Loucy (cell line): ENCODE data around the gene CALHM3.

ENCODE experiments used
- H2AFZ ChIP-seq: fragments of 200-600 bp; sonication (generic); 2 replicates; pipeline ENCODE4 v1.6.0; 2016; ENCODE audit warnings: antibody characterized with exemption, mild to moderate bottlenecking, low read length, moderate library complexity
- H3F3A ChIP-seq: fragments of 200-600 bp; 2 replicates; pipeline ENCODE4 v1.6.0; 2016; ENCODE audit warnings: antibody characterized with exemption, low read depth, mild to moderate bottlenecking
- H3K27me3 ChIP-seq: fragments of 200-600 bp; sonication (generic); 2 replicates; pipeline ENCODE4 v1.6.1; 2014; ENCODE audit warnings: low read length, mild to moderate bottlenecking; ENCODE audit not compliant: insufficient read depth, poor library complexity, severe bottlenecking
- H3K36me3 ChIP-seq: fragments of 200-600 bp; sonication (generic); 2 replicates; pipeline ENCODE4 v1.6.1; 2016; ENCODE audit warnings: low read length; ENCODE audit not compliant: insufficient read depth
- H3K4me1 ChIP-seq: fragments of 200-600 bp; sonication (generic); 2 replicates; pipeline ENCODE4 v1.5.1; 2014; ENCODE audit warnings: low read length, mild to moderate bottlenecking; ENCODE audit not compliant: insufficient read depth, poor library complexity, severe bottlenecking
- H3K4me2 ChIP-seq: fragments of 200-600 bp; sonication (generic); 2 replicates; pipeline ENCODE4 v1.6.0; 2014; ENCODE audit warnings: antibody characterized with exemption, low read length, low read depth, mild to moderate bottlenecking; ENCODE audit not compliant: poor library complexity, severe bottlenecking
- H3K4me3 ChIP-seq: fragments of 200-600 bp; sonication (generic); 2 replicates; pipeline ENCODE4 v1.5.1; 2014; ENCODE audit warnings: low read length, mild to moderate bottlenecking, mixed read lengths; ENCODE audit not compliant: poor library complexity, severe bottlenecking
- H3K79me2 ChIP-seq: fragments of 200-600 bp; sonication (generic); 2 replicates; pipeline ENCODE4 v1.6.1; 2014; ENCODE audit warnings: low read length; ENCODE audit not compliant: insufficient read depth
- H3K9ac ChIP-seq: fragments of 200-600 bp; sonication (generic); 2 replicates; pipeline ENCODE4 v1.6.0; 2014; ENCODE audit warnings: mild to moderate bottlenecking, low read depth, low read length, moderate library complexity; ENCODE audit not compliant: poor library complexity, severe bottlenecking
- H3K9me2 ChIP-seq: fragments of 200-600 bp; sonication (generic); replicated peaks from 2 replicates; pipeline ENCODE4 v1.6.1; 2016; ENCODE audit warnings: low read depth, low read length, mixed read lengths
- H3K9me3 ChIP-seq: fragments of 200-600 bp; sonication (generic); 2 replicates; pipeline ENCODE4 v1.6.1; 2014; ENCODE audit warnings: mild to moderate bottlenecking, antibody characterized with exemption, low read length, low read depth; ENCODE audit not compliant: insufficient read depth
- H4K20me1 ChIP-seq: fragments of 200-600 bp; sonication (generic); 2 replicates; pipeline ENCODE4 v1.6.0; 2014; ENCODE audit warnings: antibody characterized with exemption, low read length, mild to moderate bottlenecking; ENCODE audit not compliant: insufficient read depth, poor library complexity, severe bottlenecking
- CTCF ChIP-seq: fragments of 200-600 bp; sonication (generic); conservative IDR thresholded peaks from 2 replicates; pipeline ENCODE4 v1.5.1; 2014; ENCODE audit warnings: mild to moderate bottlenecking, antibody characterized with exemption, low read length
- EZH2phosphoT487 ChIP-seq: fragments of 200-600 bp; IDR thresholded peaks from 2 replicates; pipeline ENCODE4 v1.6.1; 2018; ENCODE audit warnings: antibody characterized with exemption, mild to moderate bottlenecking, moderate library complexity, borderline replicate concordance

Gene CALHM3

DNA sequence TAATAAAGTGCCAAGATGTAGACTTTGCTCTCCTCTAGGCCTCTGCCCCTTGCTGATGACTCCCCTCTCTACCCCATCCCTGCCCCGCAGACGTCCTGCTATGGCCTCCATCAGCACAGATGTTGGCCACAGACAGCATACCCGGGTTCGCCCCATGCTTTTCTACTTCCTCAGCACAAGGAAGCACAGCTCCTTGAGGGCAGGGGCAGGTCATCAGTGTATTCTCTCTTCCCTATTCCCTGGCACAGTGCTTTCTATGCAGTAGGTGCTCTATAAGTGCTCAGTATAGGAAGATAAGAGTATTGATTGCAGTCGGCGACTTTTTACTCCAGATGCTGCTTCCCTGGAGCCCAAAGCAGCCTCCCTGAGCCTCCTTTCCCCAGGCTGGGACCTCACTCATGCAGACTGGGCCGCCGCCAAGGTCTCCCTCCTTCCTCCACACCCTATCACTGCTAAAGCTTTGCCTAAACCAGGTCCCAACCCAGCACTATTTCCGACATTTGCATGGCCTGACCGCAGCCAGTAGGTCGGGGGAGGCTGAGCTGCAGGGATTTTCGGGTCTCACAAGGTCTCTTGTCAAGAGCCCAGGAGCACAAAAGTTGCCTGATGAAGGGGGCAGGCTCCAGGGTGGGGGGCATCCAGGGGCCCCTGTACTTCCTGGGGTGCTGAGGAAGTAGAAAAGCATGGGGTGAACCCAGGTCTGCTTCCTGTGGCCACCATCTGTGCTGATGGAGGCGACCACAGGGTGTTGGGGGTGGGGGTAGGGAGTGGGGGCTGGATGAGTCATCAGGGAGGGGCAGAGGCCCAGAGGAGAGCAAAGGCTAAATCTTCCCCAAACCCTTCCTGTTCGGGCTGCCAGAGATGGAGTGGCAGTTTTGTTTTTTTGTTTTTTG is 8.0 kb downstream of the CALHM3 start:
- peaks cover 6% of the 10 kb centered on the region; the same call in 1 of the 2 replicates for H3F3A ChIP-seq
- no peaks in the 10 kb centered on the region for H3K36me3 ChIP-seq
- peaks cover 62% of the 10 kb centered on the region for H3K4me1 ChIP-seq
- H3K9me3 ChIP-seq: no peaks in the 10 kb centered on the region
- H3K27me3 ChIP-seq: no peaks in the 10 kb centered on the region
- no peaks in the 10 kb centered on the region for H3K79me2 ChIP-seq
- peak overlapping the region; percentile 64 for H3K4me3 ChIP-seq
- peak overlapping the region; percentile 77 for H3K4me2 ChIP-seq
- peak overlapping the region; percentile 81 for H3K9ac ChIP-seq
- no peaks in the 10 kb centered on the region for H3K9me2 ChIP-seq
- TF ChIP-seq EZH2phosphoT487 (no peak), CTCF (no peak)
- no peaks in the 10 kb centered on the region for H4K20me1 ChIP-seq
- H2AFZ ChIP-seq: no peak overlapping the region

- TF ChIP-seq CTCF: no peak
- no peak for TF ChIP-seq EZH2phosphoT487
- no peak overlapping the region for H3K4me2 ChIP-seq
Observed at GRCh38 chr10:103469201-103469600, 9.8 kb downstream of the CALHM3 start.

GRCh38 chr10:103467406-103467805 is 11.6 kb downstream of the CALHM3 start:
- 0 out of 2 replicates have a peak overlapping the region, but pooled peaks have one; percentile 32 for H2AFZ ChIP-seq
- no peaks in the 10 kb centered on the region for H4K20me1 ChIP-seq
- no peaks in the 10 kb centered on the region for H3K9me2 ChIP-seq
- H3K4me2 ChIP-seq: no peak overlapping the region
- TF ChIP-seq CTCF (no peak), EZH2phosphoT487 (no peak)
- H3K9me3 ChIP-seq: no peaks in the 10 kb centered on the region
- H3F3A ChIP-seq: peaks cover 6% of the 10 kb centered on the region; the same call in 1 of the 2 replicates
- H3K4me3 ChIP-seq: no peak overlapping the region
- no peaks in the 10 kb centered on the region for H3K36me3 ChIP-seq
- H3K79me2 ChIP-seq: no peaks in the 10 kb centered on the region
- H3K27me3 ChIP-seq: no peaks in the 10 kb centered on the region
- no peak overlapping the region for H3K9ac ChIP-seq
- peaks cover 53% of the 10 kb centered on the region for H3K4me1 ChIP-seq

More at GRCh38 chr10:103469201-103469600, 9.8 kb downstream of the CALHM3 start:
- H3K9me3 ChIP-seq: no peaks in the 10 kb centered on the region
- H3K79me2 ChIP-seq: no peaks in the 10 kb centered on the region
- H4K20me1 ChIP-seq: no peaks in the 10 kb centered on the region
- no peak overlapping the region for H3K4me3 ChIP-seq
- H3K4me1 ChIP-seq: peaks cover 62% of the 10 kb centered on the region
- no peaks in the 10 kb centered on the region for H3K36me3 ChIP-seq
- H3K9me2 ChIP-seq: no peaks in the 10 kb centered on the region
- H2AFZ ChIP-seq: no peak overlapping the region
- peaks cover 6% of the 10 kb centered on the region; the same call in 1 of the 2 replicates for H3F3A ChIP-seq
- no peaks in the 10 kb centered on the region for H3K27me3 ChIP-seq
- no peak overlapping the region for H3K9ac ChIP-seq
